HG03457 (cell line): Measurements from ENCODE around the gene ADAMTS13.
"Not testable (repeated sequence)": the region's sequence is repeated elsewhere in the genome, so short reads cannot be mapped to it uniquely, and the experiment has no call there.

ENCODE experiments used
- ATAC-seq: cut with Tn5 transposase; IDR thresholded peaks from one replicate; pipeline ENCODE4 v1.9.1; 2021; ENCODE audit warnings: moderate number of reproducible peaks; ENCODE audit not compliant: unreplicated experiment

The ADAMTS13 gene

DNA sequence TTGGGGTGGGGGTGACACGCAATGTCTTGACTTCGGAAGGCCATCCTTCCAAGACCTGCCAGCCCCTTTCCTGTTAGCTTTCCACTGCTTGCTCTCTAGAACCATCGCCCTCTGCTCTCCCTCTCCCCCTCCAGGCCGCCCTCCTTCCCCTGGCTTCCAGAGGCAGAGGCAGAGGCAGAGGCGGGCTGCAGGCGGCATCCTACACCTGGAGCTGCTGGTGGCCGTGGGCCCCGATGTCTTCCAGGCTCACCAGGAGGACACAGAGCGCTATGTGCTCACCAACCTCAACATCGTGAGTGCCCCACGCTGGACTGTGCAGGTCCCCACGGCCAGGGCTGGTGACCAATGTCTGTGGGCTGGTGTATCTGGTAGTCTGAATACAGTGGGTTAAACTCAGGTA, 2.0 kb downstream of the ADAMTS13 start:
- ATAC-seq = no peak

DNA sequence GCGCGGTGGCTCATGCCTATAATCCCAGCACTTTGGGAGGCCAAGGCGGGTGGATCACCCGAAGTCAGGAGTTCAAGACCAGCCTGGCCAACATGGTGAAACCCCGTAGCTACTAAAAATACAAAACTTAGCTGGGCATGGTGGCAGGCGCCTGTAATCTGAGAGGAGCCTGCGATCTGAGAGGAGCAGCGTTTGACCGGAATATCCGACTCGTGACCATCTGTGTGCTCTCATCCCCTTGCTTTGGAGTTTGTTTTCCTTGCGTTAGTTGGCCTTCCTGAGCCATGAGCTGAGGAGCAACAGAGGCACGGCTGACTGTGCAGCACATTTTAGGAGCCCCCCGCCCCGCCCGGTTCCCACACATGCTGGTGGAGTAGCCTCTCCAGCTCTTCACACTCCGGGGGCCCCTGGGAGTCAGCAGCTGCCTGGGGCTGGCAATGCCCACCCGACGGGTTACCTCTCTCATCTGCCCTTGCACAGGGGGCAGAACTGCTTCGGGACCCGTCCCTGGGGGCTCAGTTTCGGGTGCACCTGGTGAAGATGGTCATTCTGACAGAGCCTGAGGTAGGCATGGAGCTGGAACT, 3.0 kb downstream of the ADAMTS13 start:
- ATAC-seq = no peak

DNA sequence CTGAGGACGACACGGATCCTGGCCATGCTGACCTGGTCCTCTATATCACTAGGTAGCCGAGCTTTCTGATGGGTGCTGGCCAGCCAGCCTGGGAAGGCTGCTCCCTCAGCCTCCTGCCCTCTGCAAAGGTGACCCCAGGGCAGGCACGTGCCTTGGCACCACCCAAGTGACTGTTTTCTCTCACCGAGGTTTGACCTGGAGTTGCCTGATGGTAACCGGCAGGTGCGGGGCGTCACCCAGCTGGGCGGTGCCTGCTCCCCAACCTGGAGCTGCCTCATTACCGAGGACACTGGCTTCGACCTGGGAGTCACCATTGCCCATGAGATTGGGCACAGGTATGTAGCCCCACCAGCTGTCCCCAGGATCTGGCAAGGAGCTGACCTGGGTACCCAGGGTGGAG, 3.8 kb downstream of the ADAMTS13 start:
- no peak for ATAC-seq

DNA sequence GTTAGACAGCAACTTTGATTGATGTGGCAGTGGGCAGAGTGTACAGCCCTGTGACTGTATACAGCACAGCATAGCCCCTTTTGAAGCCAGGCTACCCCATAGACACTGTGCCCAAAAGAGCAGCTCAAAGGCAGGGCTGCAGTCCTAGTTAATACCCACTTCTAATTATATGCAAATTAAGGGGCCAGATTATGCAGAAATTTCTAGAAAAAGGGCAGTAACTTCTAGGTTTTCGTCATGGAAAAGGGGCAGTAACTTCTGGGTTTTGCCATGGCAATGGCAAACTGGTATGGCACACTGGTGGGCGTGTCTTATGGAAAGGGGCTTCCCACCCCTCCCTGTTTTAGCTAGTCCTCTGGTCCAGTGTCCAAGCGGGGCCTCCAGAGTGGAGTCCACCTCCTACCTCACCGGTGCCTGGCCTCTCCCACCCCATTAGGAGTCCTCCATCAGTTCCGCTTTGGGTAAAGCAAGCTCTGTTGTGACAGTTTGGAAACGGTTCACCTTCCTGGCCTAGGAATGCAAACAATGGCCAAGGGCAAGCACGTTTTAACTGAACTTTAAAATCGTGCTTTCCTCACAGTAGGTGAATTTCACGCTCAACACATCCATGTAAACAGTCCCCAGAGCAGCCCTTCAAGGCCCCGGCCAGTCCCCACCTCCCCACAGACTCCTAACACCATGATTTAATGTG, 5.6 kb downstream of the ADAMTS13 start:
- no peak for ATAC-seq

DNA sequence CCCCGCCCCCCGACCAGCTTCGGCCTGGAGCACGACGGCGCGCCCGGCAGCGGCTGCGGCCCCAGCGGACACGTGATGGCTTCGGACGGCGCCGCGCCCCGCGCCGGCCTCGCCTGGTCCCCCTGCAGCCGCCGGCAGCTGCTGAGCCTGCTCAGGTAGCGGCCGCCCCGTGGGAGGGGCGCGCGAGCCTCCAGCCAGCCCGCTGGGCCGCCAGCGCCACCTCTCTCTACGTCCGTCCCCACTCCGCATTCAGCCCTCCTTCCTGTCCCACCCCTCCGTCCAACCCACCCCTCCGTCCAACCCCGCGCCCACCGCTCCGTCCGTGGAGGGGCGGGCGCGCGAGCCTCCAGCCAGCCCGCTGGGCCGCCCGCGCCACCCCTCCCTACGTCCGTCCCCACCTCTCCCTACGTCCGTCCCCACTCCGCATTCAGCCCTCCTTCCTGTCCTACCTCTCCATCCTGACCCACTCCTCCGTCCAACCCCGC, 6.5 kb downstream of the ADAMTS13 start:
- ATAC-seq = no peak

DNA sequence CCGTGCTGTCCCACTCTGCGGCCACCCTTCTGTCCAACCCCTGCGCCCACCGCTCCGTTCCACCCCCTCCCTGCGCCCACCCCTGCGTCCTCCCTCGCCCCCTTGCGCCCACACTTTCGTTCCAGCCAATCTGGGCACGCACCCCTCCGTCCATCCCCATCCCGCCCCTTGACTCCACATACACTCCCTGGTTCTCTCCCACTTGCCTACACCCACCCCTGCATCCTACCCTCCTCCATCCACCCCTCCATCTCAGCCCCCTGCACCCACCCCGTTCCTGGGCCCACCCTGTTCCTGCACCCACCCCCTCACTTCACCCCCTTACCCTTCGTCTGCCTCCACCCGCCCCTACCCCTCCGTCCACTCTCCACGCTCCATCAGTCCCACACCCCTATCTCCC, 7.0 kb downstream of the ADAMTS13 start:
- no peak for ATAC-seq

DNA sequence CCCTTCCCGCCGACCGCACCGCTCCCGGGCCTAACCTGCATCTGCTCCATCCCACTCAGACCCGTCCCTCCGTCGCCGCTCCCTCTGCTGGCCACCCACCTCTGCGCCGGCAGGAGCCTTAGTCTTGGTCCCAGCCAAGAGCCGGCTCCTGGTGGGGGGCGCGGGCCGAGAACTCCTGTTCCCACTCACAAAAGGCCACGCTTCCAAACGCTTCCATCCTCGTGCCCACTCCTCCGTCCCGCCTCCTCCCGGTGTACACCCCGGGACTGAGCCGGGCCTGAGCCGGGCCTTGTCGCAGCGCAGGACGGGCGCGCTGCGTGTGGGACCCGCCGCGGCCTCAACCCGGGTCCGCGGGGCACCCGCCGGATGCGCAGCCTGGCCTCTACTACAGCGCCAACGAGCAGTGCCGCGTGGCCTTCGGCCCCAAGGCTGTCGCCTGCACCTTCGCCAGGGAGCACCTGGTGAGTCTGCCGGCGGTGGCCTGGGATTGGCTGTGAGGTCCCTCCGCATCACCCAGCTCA, 7.5 kb downstream of the ADAMTS13 start:
- ATAC-seq = no peak

DNA sequence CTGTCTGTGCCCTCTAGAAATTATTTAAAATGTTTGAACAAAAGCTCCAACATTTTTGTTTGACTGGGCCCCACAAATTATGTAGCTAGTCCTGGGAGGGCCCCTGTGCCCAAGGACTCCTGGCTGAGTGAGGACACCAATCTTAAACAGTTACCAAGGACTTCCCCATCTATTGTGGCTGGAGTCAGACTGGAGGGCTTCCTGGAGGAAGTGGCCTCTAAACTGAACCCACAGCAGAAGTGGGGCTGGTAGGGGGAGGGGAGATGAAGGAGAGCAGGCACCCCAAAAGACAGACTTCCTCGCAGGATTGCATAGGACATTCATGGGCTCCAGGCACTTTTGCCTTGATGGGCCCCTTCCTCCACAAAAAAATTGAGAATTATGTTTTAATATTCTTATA, 8.1 kb downstream of the ADAMTS13 start:
- no peak for ATAC-seq

DNA sequence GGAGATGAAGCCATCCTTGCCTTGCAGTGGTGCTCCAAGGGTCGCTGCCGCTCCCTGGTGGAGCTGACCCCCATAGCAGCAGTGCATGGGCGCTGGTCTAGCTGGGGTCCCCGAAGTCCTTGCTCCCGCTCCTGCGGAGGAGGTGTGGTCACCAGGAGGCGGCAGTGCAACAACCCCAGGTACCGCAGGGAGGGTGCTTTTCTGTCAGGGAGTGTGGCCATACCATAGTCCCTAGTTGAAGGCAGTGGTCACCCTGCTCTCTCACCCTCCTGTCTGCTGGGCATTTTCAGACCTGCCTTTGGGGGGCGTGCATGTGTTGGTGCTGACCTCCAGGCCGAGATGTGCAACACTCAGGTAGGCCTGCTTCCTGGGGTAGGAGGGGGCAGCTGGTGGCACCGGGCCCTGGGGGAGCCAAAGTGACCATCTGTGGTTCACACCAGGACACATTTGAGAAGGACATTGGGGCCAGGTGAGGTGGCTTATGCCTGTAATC, 11.2 kb downstream of the ADAMTS13 start:
- ATAC-seq = no peak

DNA sequence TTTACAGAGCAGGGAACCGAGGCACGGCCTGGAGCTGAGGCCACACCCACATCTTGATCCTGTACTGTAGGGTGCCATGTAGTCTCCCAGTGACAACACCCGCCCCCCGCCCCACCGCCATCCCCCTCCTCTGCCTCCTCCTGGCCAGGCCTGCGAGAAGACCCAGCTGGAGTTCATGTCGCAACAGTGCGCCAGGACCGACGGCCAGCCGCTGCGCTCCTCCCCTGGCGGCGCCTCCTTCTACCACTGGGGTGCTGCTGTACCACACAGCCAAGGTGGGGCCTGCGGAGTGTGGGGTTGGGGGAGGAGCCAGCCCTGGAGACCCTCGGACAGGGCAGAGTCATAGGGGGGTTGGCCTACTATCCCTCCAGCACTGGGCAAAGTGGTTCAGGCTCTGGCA, 14.5 kb downstream of the ADAMTS13 start:
- ATAC-seq = no peak

DNA sequence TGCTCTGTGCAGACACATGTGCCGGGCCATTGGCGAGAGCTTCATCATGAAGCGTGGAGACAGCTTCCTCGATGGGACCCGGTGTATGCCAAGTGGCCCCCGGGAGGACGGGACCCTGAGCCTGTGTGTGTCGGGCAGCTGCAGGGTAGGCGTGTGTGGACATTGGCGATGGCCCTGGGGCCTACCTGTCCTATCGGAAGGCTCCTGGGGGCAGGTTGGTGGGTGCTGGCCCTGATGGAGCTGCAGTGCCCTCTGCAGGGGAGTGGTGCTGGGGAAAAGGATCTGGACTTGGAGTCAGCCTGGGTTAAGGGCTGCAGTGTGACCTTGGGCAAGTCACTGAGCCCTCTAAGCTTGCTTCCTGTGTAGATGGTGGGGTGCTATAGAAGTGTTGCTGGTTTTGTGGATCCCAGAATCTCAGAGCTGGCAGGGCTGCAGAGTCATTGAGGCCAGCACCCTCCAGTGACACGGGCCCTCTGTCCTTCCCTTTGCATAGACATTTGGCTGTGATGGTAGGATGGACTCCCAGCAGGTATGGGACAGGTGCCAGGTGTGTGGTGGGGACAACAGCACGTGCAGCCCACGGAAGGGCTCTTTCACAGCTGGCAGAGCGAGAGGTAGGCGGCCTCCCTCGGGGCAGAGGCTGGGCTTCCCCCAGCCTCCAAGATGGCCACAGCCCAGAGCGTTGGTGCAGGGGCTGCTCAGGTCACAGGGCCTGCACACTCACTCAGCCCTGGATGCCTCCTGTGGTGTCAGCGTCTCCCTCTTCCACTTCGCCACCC, 15.8 kb downstream of the ADAMTS13 start:
- no peak for ATAC-seq

DNA sequence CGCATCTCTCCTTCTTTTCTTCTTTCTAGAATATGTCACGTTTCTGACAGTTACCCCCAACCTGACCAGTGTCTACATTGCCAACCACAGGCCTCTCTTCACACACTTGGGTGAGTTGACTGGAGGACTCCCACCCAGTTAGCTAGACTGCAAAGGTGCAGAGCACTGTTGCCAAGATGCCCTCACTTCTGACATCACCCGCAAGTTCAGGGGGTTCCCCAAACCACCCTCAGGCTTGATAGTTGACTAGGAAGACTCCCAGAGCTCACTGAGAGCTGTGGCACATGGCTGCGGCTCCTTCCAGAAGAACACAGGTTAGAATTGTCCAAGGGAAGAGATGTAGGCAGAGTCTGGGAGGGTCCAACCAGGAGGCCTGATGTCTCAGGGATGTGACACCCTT, 17.2 kb downstream of the ADAMTS13 start:
- no peak for ATAC-seq

DNA sequence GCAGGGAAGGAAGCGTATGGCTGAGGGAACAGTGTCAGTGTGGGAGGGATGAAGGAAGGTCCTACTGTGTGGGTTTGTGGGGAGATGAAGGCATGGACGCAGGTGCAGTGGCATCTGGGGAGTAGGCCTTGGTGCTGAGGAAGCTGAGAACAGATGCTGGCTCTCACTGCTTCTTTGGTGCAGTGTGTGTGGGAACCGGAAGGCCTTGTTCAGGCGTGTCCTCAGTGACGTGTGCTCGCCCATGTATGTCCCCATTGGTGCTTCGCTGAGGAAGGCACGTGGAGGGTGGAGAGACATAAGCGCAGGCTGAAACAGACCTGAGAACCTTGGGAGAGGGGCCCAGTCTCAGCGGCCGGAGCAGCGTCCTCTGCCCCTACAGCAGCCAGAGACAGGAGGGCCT, 18.7 kb downstream of the ADAMTS13 start:
- ATAC-seq = no peak

DNA sequence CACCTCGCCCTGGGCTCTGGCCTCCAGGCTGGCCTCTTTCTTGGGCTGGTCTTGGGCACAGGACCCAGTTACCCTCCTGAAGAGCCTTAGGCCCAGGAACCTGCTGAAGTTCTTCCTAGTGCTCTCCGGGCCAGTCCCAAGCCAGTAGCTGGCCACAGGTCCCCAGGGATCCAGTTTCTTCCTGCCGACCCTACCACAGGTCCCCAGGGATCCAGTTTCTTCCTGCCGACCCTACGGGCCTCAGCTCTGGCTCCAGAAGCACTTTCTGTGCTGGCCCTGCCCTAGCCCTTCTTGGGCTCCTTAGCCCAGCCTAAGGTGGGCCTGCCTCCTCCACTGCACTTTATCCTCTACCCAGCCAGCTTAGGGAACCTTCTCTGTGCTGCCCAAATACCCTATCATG, 19.4 kb downstream of the ADAMTS13 start:
- ATAC-seq = no peak

DNA sequence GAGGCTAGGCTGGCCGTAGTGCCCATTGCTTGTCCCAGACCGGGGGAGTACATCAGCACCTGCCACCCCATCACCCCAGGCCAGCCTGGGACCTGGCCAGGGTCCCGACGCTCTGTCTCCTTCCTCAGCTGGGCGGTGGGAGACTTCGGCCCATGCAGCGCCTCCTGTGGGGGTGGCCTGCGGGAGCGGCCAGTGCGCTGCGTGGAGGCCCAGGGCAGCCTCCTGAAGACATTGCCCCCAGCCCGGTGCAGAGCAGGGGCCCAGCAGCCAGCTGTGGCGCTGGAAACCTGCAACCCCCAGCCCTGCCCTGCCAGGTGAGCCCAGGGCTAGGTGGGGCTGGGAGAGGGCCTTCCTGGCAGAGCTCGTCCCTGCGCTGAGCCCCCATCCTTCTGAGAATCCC, 21.1 kb downstream of the ADAMTS13 start:
- ATAC-seq = no peak

DNA sequence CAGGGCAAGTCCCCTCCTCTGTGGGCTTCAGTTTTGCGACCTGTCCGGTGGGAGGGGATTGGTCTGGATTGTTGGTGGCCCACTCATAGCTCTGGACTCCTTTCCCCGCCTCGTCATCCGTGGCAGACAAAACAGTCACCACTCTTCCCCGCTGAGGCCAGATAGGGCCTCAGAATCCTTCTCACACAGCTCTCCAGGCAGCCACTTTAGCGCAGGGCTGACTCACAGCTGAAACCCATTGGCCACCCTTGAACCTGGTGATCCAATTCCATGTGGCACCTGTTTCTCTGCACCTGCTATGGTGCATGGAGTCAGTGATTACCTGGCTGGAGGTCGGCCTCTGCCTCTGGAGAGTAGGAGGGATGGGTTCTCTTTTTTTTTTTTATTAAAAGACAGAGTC, 21.8 kb downstream of the ADAMTS13 start:
- ATAC-seq = no peak

DNA sequence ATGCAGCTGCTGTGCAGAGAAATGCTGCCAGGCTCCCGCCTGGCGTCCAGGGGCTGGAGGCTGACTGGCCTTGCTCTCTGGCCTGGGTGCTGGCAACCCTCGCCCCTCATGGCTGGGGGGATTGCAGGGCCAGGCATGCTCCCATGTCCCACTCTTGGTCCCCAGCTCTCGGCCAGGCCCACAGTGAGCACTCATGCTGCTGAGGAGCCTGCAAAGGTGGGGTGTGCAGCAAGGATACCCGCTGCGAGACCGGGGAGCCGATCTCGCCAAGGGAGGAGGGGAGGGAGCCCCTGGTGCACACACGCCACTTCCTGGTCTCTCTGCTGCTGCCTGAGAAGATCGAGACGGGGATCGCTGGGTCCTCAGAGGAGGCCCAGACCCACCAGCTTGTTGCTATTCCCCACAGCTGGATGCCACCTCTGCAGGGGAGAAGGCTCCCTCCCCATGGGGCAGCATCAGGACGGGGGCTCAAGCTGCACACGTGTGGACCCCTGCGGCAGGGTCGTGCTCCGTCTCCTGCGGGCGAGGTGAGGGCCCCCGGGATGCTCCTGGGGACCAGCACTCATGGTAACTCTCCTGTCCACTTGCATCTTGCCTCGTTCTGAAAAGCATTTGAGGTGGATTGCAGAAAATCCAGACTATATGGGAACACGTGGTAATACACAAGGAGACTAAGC, 23.3 kb downstream of the ADAMTS13 start:
- no peak for ATAC-seq

DNA sequence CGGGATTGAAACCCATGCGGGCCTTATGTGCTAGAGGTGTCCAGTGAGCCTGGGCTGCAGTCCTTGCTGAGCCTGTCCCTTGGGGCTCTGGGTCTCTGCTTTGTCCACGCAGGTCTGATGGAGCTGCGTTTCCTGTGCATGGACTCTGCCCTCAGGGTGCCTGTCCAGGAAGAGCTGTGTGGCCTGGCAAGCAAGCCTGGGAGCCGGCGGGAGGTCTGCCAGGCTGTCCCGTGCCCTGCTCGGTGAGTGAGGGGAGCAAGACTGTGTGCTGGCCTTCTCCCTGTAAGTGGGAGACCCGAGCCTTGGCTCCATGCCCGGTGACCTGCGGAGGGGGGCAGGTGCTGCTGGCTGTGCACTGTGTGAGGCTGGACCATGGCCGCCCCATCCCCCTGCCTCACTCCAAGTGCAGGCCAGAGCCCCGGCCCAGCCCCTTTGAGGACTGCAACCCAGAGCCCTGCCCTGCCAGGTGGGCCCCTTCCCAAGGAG, 26.4 kb downstream of the ADAMTS13 start:
- no peak for ATAC-seq

DNA sequence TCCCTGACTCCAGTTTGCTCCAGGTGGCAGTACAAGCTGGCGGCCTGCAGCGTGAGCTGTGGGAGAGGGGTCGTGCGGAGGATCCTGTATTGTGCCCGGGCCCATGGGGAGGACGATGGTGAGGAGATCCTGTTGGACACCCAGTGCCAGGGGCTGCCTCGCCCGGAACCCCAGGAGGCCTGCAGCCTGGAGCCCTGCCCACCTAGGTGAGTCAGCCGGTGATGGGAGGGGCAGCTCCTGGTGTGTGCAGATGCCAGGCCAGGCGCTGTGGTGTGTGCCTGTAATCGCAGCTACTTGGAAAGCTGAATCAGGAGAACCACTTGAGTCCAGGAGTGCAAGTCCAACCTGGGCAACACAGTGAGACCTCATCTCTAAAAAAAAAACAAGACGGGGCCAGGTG, 27.6 kb downstream of the ADAMTS13 start:
- no peak for ATAC-seq

DNA sequence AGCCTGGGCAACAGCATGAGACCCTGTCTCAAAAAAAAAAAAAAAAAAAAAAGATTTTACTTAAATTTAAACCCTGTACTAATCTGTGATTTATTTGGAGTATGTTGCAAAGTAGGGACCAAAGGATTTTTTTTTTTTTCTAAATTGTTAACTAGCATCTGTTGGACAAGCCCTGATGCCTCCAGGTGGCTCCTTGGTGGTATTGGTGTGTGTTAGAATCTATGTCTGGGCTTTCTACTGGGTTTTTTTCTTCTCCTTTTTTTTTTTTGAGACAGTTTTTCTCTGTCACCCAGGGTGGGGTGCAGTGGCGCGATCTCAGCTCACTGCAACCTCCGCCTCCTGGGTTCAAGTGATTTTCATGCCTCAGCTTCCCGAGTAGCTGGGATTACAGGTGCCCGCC, 29.7 kb downstream of the ADAMTS13 start:
- ATAC-seq = not testable (repeated sequence)

DNA sequence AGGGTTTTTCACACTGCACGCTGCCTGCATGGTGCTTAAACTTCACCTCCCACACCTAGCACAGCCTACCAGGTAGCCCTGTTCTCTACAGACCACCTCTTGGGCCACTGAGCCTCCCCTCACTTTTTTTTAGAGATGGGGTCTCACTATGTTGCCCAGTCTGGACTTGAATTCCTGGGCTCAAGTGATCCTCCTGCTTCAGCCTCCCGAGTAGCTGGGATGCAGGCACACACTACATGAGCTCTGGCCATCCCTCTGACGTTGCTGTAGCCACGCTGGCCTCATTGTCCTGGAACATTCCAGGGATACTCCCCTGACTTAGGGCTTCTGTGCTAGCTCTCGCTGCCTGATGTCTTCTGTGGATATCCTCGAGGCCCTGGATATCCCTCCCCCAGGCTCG, 30.4 kb downstream of the ADAMTS13 start:
- no peak for ATAC-seq
